HG02623 (cell line): ENCODE data around the gene NUDT8.
"Not testable (repeated sequence)": the region's sequence is repeated elsewhere in the genome, so short reads cannot be mapped to it uniquely, and the experiment has no call there.

Experiments used
- ATAC-seq: cut with Tn5 transposase; IDR thresholded peaks from one replicate; pipeline ENCODE4 v1.9.1; 2021; ENCODE audit warnings: moderate library complexity; ENCODE audit not compliant: unreplicated experiment

The NUDT8 gene

DNA sequence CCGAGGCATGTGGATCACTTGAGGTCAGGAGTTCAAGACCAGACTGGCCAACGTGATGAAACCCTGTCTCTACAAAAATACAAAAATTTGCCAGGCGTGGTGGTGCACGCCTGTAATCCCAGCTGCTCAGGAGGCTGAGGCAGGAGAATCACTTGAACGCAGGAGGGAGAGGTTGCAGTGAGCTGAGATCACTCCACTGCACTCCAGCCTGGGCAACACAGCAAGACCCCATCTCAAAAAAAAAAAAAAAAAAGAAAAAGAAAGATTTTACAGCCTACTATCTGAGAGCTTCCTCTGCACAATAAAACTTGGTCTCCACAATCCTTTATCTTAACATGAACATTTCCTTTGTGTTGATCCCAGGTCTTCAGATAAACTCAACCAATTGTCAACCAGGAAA lies 31.0 kb upstream of the NUDT8 start:
- not testable (repeated sequence) for ATAC-seq

- not testable (repeated sequence) for ATAC-seq
Measured at GRCh38 chr11:67659651-67660165, 30.0 kb upstream of the NUDT8 start.

DNA sequence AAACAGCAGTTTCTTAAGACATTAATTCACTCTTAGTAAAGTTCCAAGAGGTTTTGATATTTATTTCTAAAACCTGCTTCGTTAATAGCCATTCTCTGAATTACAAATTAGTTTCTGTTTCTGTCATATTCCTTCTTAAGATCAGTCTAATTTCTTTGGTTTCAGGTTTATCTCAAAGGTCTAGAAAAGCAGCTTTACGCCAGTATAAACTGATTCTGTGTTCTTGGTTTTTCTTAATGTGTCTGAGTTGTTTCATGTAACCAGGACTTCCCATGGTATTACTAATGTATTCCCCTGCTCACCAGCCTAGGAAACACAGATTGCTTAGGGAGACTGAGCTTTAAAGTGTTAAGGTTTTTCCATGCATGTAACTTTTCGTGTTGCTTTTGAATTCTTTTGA lies 27.6 kb upstream of the NUDT8 start:
- no peak for ATAC-seq

- ATAC-seq = no peak
Measured at GRCh38 chr11:67656278-67656922, 26.7 kb upstream of the NUDT8 start.

DNA sequence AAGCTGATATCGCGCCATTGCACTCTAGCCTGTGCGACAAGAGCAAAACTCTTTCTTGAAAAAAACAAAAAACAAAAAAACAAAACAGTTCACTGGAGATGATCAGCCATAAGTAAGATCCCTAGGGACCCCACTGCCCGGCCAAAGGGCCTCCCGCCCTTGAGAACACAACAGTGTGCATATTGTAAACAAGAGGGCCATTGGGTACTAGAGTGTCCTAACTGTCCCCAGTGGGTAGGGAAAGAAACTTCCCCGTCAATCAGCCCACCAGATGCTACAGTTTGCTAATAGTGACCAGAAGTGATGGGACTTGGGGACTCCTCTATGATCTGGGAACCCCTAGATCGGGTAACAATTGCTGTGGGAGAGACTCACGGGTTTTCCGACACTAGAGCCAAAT lies 24.5 kb upstream of the NUDT8 start:
- ATAC-seq = no peak

DNA sequence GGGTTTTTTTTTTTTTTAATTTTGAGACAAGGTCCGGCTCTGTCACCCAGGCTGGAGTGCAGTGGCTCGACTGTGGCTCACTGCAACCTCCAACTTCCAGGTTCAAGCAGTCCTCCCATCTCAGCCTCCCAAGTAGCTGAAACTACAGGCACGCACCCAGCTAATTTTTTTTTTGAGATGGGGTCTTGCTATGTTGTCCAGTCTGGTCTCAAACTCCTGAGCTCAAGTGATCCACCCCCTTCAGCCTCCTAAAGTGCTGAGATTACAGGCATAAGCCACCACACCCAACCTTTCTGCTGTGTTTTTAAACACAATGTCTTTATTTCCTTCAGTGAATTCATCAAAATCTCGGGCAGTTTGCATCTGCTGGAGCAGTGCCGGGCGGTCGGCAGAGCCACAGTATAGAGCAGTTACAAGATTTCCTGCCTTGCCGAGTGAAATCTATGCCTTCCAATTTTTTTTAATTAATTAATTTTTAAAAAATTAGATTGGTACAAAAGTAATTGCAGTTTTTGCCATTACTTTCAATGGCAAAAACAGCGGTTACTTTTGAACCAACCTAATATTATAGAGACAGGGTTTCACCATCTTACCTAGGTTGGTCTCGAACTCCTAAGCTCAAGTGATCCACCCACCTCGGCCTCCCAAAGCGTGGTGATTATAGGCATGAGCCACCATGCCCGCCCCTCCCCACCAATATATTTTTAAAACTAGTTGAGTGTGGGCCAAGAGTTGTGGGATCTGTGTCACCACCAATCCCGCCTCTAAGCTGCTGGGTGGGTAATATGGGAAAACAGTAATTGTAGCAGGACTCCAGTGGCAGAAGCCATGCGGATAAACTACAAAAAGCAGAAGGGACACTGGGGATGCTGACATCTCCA lies 23.5 kb upstream of the NUDT8 start:
- no peak for ATAC-seq

GRCh38 chr11:67651976-67652781 lies 22.4 kb upstream of the NUDT8 start:
- ATAC-seq = no peak

- no peak for ATAC-seq
Measured at GRCh38 chr11:67649634-67650510, 20.1 kb upstream of the NUDT8 start.

GRCh38 chr11:67648796-67649613 lies 19.3 kb upstream of the NUDT8 start:
- no peak for ATAC-seq

DNA sequence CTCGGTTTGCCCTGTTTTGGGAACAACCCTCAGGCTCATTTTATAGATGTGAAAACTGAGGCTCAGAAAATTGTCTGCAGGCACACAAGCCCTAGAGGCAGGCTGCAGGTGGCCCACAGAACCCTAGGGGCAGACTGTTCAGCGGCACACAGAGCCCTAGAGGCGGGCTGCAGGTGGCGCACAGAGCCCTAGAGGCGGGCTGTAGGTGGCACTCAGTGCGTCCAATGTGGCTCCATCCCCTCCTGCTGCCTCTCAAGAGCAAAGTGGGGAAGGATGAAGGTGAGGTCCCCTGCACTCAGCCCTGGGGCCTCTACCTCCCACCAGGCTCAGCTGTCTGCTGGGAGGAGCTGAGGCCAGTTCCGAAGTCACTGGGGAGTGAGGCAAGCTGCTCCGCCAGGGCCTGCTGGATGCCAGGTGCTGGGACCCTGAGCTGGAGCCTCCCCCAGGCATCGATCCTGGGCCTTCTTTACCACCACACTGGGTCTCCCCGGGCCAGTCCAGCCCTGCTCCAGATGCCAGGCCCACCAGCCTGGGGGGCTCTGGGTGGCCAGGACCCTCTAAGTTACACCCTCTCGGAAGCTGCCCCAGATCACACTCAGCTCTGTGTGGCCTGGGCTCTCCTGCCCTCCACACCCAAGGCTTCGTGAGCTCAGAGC lies 18.5 kb upstream of the NUDT8 start:
- no peak for ATAC-seq

- ATAC-seq = no peak
Measured at GRCh38 chr11:67647471-67647870, 17.7 kb upstream of the NUDT8 start.

- ATAC-seq = no peak
Measured at GRCh38 chr11:67646535-67647336, 17.0 kb upstream of the NUDT8 start.

DNA sequence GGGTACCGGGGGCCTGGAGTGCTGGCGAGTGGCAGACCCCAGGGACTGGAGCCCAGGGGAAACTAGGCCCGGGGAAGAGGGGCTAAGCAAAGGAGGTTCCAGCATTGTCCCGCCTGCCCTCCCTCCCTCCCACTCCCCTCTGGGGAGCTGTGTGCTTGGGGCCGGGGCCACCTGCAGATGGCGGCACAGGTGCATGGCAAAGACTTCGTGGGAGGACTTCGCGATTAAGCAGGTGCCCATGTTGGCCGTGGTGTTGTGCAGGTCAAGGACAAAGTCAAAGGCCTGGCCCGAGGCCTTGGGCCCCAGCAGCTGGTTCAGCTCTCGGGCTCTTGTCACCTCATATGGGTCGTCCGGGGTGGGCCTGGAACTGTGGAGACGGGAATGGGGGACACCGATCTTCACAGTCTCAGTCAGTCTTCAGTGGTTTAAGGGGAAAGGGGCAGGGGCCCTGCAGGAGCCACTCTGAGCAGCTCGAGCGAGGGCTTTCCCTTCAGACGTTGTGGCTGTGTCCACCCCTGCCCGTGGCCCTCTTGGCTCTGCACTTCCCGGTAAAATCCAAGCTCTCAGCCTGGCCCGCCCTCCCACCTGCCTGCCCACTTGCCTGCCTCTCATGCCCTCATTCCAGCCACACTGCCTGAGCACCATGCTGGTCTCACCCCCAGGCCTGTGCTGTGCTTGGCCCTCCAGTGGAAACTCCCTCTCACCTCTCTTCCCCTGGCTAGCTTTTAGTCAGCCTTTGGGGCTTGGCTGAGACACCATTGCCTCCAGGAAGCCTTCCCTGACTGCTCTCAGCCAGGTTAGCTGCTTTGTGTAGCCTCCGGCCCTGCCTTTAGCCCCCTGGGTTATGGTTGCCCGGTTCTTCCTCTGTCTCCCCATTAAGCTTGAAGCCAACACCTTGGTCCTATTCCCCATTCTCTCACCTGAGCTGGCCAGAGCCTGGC lies 16.1 kb upstream of the NUDT8 start:
- ATAC-seq = no peak

- ATAC-seq = no peak
Measured at GRCh38 chr11:67644472-67645418, 15.0 kb upstream of the NUDT8 start.

GRCh38 chr11:67644042-67644441 lies 14.3 kb upstream of the NUDT8 start:
- ATAC-seq = no peak
